Fibroblast of the aortic adventitia (primary cell): ENCODE measurements around the gene C1orf116. TPM values are rescaled to one million over a fixed set of nuclear protein-coding genes. Genes with fewer than 3 reads are reported as not detected.

Source experiments
- DNase-seq: peaks from one replicate; pipeline ENCODE4 v3.0.0-alpha.2; 2010; ENCODE audit warnings: low read depth
- H3K4me3 ChIP-seq: 2 replicates; pipeline ENCODE4 v1.5.1; 2011; ENCODE audit warnings: low read depth, mild to moderate bottlenecking, control low read depth, low read length, moderate library complexity
- CTCF ChIP-seq: IDR thresholded peaks from 2 replicates; pipeline ENCODE4 v1.5.1; 2011; ENCODE audit warnings: mild to moderate bottlenecking, low read length, control low read depth, inconsistent platforms; ENCODE audit not compliant: insufficient read depth
- total RNA-seq: library from RNA; depleted of rRNA; stranded (reverse); fragments of >200 nt; gene quantifications from 2 replicates; pipeline ENCODE4 v1.2.3, GENCODE V29; 2012; ENCODE audit warnings: low replicate concordance

The C1orf116 gene
- total RNA-seq, 1 donor, result under 0.01 TPM

DNA sequence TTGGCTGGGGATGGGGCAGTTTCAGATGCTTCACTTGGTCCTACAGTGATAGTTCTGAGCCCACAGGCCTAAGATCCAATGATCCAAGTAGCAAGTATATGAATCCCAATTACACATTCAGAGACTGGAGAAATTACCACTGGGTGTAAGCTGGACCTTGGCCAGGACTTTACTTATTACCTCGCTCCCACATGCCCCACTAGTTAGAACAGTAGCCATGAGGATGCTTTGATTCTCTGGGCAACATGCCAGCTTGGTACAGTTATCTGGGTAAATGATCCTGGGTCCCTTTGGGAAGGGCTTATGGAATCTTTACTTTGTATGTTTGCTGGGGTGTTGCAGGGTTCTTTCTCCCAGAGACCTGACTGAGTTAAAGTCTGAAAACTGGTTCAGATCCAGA is 57.2 kb downstream of the C1orf116 start:
- H3K4me3 ChIP-seq, result no peak overlapping the region
- no peak for DNase-seq
- TF ChIP-seq CTCF, result no peak

GRCh38 chr1:206974140-206974539 is 58.4 kb downstream of the C1orf116 start:
- no peak overlapping the region for H3K4me3 ChIP-seq
- no peak for TF ChIP-seq CTCF
- DNase-seq, result no peak

- no peak for TF ChIP-seq CTCF
- no peak for DNase-seq
- no peak overlapping the region for H3K4me3 ChIP-seq
Measured at GRCh38 chr1:206972728-206973127, 59.8 kb downstream of the C1orf116 start.

- no peak for TF ChIP-seq CTCF
- H3K4me3 ChIP-seq, result no peak overlapping the region
- DNase-seq, result no peak
Measured at GRCh38 chr1:206971029-206971655, 61.4 kb downstream of the C1orf116 start.

- no peak within 1 kb of the TSS for H3K4me3 ChIP-seq
- DNase-seq, result no peak
Measured at GRCh38 chr1:206970446-206970845, 62.1 kb downstream of the C1orf116 start, which contains the start of gene FCAMR. Gene FCAMR, minus strand, starts transcription at chr1:206970460. Its CDS starts 335 bp downstream, at chr1:206970125.

DNA sequence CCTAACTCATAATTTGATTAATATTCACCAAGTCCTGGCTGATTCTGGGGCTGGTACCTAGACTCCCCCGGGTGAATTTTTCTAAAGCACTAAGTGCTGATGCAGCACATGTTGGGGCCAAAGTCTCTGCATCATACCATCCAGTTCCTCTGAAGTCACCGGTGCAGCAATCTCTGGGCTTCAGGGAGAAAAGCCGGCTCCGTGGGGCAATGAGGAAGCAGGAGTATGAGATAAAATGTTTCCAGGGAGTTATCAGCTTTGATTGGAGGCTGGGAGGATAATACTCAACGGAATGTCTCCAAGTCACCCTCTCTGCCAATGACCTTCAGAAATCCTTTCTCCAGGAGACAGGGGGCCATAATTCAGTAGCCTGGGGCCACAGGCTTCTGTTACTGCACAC is 63.5 kb downstream of the C1orf116 start:
- no peak overlapping the region for H3K4me3 ChIP-seq
- DNase-seq, result no peak
- no peak for TF ChIP-seq CTCF

More at GRCh38 chr1:206970446-206970845, 62.1 kb downstream of the C1orf116 start, which contains the start of gene FCAMR:
- TF ChIP-seq CTCF, result no peak

Other genes with a start within 250 kb of the C1orf116 start
- not detected in 2 replicates for gene IL20, start 167.1 kb downstream of the C1orf116 start, total RNA-seq
- not detected in 2 replicates for gene IL24, start 135.3 kb downstream of the C1orf116 start, total RNA-seq
- gene FCMR, start 110.8 kb downstream of the C1orf116 start, total RNA-seq, result not detected in 2 replicates
- gene PIGR, start 86.3 kb downstream of the C1orf116 start, total RNA-seq, result not detected in 2 replicates
- gene FCAMR, start 62.3 kb downstream of the C1orf116 start, total RNA-seq, result not detected in 2 replicates
- gene YOD1, start 18.5 kb upstream of the C1orf116 start, total RNA-seq, result 3.5 and 10.1 TPM in 2 replicates
- 6.9 and 9.0 TPM in 2 replicates for gene PFKFB2, start 20.5 kb upstream of the C1orf116 start, total RNA-seq
- not detected in 2 replicates for gene C4BPB, start 56.1 kb upstream of the C1orf116 start, total RNA-seq
- gene C4BPA, start 71.5 kb upstream of the C1orf116 start, total RNA-seq, result not detected in 2 replicates